GM12873 (cell line): ENCODE data around the gene POLDIP3.

Experiments
- TF ChIP-seq, protein P1 (sequence below): IDR thresholded peaks from 2 replicates; pipeline ENCODE4 v1.5.1; 2012; ENCODE audit warnings: low read depth, mild to moderate bottlenecking, moderate library complexity, low read length, control low read depth; ENCODE audit not compliant: insufficient read depth; ENCODE audit errors: missing control alignments

The POLDIP3 gene

DNA sequence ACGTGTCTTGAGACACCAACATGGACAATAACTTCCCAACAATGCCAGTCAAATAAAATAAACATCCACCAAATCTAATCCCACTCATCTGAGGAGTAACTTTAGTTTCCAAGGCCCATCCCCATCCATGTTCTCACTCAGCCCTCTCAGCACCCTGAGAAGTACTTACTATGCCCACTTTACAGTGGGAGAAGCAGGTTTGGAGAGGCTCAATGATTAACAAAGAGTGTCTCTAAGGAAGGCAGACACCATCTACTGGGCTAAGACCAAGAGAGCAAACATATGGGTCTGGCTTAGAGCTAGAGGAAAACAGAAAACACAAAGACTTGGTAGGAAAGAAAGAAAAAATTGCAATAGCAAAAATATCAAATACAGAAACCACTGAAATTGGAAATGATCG is 11.3 kb downstream of the POLDIP3 start:
- TF ChIP-seq, protein P1, sequence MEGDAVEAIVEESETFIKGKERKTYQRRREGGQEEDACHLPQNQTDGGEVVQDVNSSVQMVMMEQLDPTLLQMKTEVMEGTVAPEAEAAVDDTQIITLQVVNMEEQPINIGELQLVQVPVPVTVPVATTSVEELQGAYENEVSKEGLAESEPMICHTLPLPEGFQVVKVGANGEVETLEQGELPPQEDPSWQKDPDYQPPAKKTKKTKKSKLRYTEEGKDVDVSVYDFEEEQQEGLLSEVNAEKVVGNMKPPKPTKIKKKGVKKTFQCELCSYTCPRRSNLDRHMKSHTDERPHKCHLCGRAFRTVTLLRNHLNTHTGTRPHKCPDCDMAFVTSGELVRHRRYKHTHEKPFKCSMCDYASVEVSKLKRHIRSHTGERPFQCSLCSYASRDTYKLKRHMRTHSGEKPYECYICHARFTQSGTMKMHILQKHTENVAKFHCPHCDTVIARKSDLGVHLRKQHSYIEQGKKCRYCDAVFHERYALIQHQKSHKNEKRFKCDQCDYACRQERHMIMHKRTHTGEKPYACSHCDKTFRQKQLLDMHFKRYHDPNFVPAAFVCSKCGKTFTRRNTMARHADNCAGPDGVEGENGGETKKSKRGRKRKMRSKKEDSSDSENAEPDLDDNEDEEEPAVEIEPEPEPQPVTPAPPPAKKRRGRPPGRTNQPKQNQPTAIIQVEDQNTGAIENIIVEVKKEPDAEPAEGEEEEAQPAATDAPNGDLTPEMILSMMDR, result no peak

DNA sequence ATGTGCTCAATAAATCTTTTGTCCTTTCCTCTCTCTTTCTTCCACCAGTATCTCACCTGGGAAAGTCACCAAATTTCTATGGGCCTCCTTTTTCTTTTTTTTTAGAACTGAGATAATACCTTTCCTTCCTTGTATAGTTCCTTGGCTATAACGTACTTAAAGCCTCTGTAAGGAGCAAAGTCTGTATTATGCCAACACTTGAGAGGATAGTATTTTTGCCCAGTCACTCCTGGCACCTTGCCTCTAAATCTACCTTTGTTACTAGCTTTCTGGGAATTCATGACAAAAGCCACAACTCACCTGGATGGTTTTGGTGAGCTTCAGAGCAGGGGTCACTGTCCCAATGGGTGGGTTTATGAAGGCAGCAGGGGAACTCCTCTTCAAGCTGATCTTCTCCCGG is 12.2 kb downstream of the POLDIP3 start:
- TF ChIP-seq, protein P1, result no peak

DNA sequence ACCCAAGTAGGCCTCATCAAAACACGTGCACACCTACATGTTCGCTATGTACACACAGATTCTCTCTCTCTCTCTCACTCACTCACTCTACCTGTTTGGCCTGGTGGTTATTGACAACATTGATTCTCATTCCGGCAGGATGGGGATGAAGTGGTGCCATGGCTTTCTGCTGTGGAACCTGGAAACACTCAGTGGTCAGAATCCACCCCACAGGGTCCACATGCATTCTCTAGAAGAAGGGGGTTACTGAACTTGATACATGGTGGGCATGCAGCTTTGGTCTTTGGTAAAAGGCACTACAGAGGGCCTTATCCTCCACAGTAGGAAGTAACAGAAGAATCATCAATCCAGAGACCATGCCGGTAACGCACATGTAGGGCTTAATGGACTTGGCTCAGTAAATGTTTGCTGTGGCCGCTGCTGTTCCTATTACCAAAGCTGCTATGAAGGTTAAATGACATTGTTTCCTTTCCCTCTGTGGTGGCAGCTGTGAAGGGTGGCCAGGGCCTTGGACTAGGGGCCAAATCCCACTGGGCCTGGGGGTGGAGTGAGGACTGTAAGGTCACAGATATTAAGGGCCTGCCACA is 12.7 kb downstream of the POLDIP3 start:
- TF ChIP-seq, protein P1, result no peak

DNA sequence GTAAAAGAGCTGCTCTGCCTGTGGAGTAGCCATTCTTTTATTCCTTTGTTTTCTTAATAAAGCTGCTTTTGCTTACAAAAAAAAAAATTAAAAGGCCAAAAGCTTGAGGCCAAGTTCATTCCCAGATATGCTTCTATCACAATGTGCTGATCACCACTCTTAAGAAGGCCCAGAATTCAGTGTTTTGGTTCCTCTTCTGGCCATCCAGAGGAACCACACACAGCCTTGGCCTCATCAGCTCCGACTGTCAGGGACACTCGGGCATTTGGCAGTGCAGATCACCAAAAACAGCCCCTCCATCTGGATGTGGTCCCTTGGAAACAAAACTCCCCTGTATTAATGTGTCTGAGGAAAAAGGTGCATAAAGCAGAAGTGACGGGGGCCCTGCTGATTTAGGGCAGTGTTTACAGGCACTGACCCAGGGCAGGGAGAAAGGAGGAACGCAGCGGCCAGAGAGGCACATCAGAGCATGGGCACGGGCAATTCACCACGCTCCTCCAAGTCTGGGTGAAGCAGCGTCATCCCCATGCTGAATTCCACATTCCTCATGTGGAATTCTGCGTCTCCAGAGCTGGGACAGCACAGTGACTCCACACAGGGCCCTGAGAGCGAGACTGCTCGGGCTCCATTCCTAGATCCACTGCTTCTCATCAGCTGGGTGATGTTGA is 17.7 kb downstream of the POLDIP3 start:
- TF ChIP-seq, protein P1, result no peak

DNA sequence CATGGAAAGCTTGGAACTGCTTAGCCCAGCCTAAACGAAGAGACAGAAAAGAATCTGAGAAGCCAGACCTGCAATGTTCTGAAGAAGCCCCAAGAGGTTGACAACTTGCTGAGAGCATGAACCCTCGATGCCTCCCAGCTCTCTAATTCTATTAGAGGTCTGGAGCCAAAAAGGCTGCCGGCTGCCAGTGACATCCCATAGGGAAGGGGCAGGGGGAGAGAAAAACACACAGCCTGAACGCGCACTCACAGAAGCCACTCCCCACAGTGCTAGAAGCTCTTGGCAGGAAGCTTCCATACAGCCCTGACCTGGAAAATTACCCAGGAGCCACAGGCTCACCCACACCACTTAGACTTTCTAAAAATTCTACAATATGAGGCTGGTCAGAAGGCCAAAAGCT is 18.3 kb downstream of the POLDIP3 start:
- TF ChIP-seq, protein P1, result no peak

DNA sequence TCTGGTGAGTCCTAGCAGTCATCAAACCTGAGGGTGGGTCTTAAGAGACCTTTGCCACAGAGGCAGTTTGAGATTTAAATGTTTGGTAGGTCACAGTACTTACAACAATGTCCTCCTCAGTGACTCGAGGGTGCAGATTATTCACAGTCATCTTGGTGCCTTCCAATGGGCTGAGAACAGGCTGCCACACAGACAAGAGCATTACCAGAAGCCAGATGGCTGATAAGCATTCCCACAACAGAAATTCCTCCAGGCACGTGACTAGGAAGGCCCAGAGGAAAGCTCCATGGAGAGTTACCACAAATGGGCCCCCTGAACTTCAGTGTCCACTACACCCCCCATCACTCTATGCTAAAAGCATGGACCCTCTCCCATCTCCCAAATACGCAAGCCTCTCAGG is 19.2 kb downstream of the POLDIP3 start:
- TF ChIP-seq, protein P1, result no peak

DNA sequence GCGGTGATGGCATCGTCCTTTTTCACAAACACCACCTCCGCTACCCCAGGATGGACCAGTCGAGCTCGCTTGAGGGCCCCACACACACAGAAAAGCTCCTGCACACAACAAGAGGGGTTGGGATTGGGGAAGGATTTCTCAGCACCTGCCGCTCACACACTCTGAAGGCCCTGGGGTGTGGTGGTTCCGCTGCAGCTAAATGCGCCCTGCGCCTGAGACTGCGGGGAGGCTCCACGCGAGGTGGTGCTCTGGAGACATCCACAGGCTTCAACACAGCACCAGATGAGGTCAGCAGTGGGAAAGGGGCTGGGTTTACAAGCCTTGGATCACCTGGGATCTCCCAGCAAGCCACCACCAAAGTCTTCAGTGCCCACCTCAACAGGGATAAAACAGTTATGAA is 22.7 kb downstream of the POLDIP3 start:
- TF ChIP-seq, protein P1, result no peak
